Liver (tissue), 9 donors: Measurements from ENCODE around the gene DPY19L1. TPM values are rescaled to one million over a fixed set of nuclear protein-coding genes. Genes with fewer than 3 reads are reported as not detected.
"Not testable (repeated sequence)": the region's sequence is repeated elsewhere in the genome, so short reads cannot be mapped to it uniquely, and the experiment has no call there.

Experiments used
- DNase-seq: peaks from one replicate; pipeline ENCODE4 v3.0.0-alpha.2; 2017; ENCODE audit warnings: low spot score
- H3K27ac ChIP-seq, 2 donors: one replicate each; pipeline ENCODE4 v1.7.0; 2013; ENCODE audit warnings: inconsistent platforms in 2 of 2, low read length in 2 of 2, control low read depth in 1 of 2, low read depth in 1 of 2, mild to moderate bottlenecking in 1 of 2
- H3K27me3 ChIP-seq, 4 donors: one replicate each; pipeline versions ENCODE4 v1.6.1 to v1.7.0; 2013; ENCODE audit warnings: low read length in 3 of 4, inconsistent platforms in 1 of 4, mild to moderate bottlenecking in 1 of 4, moderate library complexity in 1 of 4; ENCODE audit not compliant: control insufficient read depth in 4 of 4, insufficient read depth in 4 of 4
- H3K36me3 ChIP-seq, 4 donors: one replicate each; pipeline versions ENCODE4 v1.6.1 to v1.7.0; 2013; ENCODE audit warnings: low read length in 3 of 4, mild to moderate bottlenecking in 3 of 4, low read depth in 1 of 4, moderate library complexity in 1 of 4; ENCODE audit not compliant: control insufficient read depth in 4 of 4, insufficient read depth in 3 of 4
- H3K4me1 ChIP-seq, 4 donors: one replicate each; pipeline versions ENCODE4 v1.6.1 to v1.7.0; 2013; ENCODE audit warnings: low read length in 3 of 4, mild to moderate bottlenecking in 3 of 4, moderate library complexity in 1 of 4; ENCODE audit not compliant: control insufficient read depth in 4 of 4, insufficient read depth in 4 of 4
- H3K4me3 ChIP-seq, 3 donors: one replicate each; pipeline versions ENCODE4 v1.6.1 to v1.7.0; 2013; ENCODE audit warnings: low read length in 3 of 3, control low read depth in 1 of 3, low read depth in 1 of 3, mild to moderate bottlenecking in 1 of 3
- H3K9ac ChIP-seq, 2 donors: one replicate each; pipeline ENCODE4 v1.7.0; 2013; ENCODE audit warnings: low read length in 2 of 2, mild to moderate bottlenecking in 2 of 2, moderate library complexity in 2 of 2, control low read depth in 1 of 2, low read depth in 1 of 2
- H3K9me3 ChIP-seq, 4 donors: one replicate each; pipeline versions ENCODE4 v1.6.1 to v1.7.0; 2013; ENCODE audit warnings: low read length in 3 of 4; ENCODE audit not compliant: control insufficient read depth in 4 of 4
- ATF3 ChIP-seq: IDR thresholded peaks from 2 replicates; pipeline ENCODE4 v1.6.1; 2016; ENCODE audit warnings: antibody characterized with exemption
- EGR1 ChIP-seq, 2 donors: IDR thresholded peaks; 2 replicates each; pipeline ENCODE4 v1.6.1; 2016 to 2018; ENCODE audit warnings: antibody characterized with exemption in 2 of 2, low read depth in 2 of 2
- JUND ChIP-seq, 2 donors: IDR thresholded peaks; 2 replicates each; pipeline ENCODE4 v1.6.1; 2016; ENCODE audit warnings: antibody characterized with exemption in 2 of 2
- MAX ChIP-seq: IDR thresholded peaks from 2 replicates; pipeline ENCODE4 v1.6.1; 2016; ENCODE audit warnings: antibody characterized with exemption
- NR2F2 ChIP-seq: IDR thresholded peaks from 2 replicates; pipeline ENCODE4 v1.6.1; 2016; ENCODE audit warnings: antibody characterized with exemption
- RAD21 ChIP-seq, 2 donors: IDR thresholded peaks; 2 replicates each; pipeline ENCODE4 v1.6.1; 2016; ENCODE audit warnings: antibody characterized with exemption in 2 of 2, mild to moderate bottlenecking in 2 of 2
- RXRA ChIP-seq, 2 donors: IDR thresholded peaks; 2 replicates each; pipeline ENCODE4 v1.6.1; 2017 to 2018; ENCODE audit warnings: antibody characterized with exemption in 2 of 2, mild to moderate bottlenecking in 1 of 2
- SP1 ChIP-seq: IDR thresholded peaks from 2 replicates; pipeline ENCODE4 v1.6.1; 2018; ENCODE audit warnings: antibody characterized with exemption, mild to moderate bottlenecking
- TAF1 ChIP-seq: conservative IDR thresholded peaks from 2 replicates; pipeline ENCODE4 v1.6.1; 2016; ENCODE audit warnings: antibody characterized with exemption, mild to moderate bottlenecking
- WGBS: extraction: QIAGEN DNeasy Blood & Tissue Kit; methylation state at CpG from one replicate; pipeline ENCODE4 v1.1.7; 2013; 5-methylcytosine and 5-hydroxymethylcytosine counted together
- polyA plus RNA-seq, 2 donors: library from polyadenylated mRNA; stranded (reverse) in 1 of 2; unstranded in 1 of 2; fragments of 200-250 nt in 1 of 2; fragments of >200 nt in 1 of 2; fragmentation: Nextera tagmentation in 1 of 2; extraction: Ambion mirVana in 1 of 2; gene quantifications; one replicate each; pipeline versions ENCODE4 v1.2.1 to v1.2.3, GENCODE V29; 2013 to 2015
- total RNA-seq, 2 donors: library from RNA; depleted of rRNA; stranded (reverse); fragments of >200 nt; gene quantifications; one replicate each; pipeline ENCODE4 v1.2.3, GENCODE V29; 2014
- TF ChIP-seq, protein P1 (sequence below): IDR thresholded peaks from 2 replicates; pipeline ENCODE4 v1.6.1; 2016; ENCODE audit warnings: antibody characterized with exemption
- donor health status: healthy.
- donor health status: healthy.
- donor health status: healthy.
- donor health status: healthy.
- donor health status: healthy.

Gene DPY19L1
- total and polyA plus RNA-seq, 4 donors, result 3.9 to 24.2 (median 16.9) TPM

GRCh38 chr7:35004531-35005095, 32.7 kb downstream of the DPY19L1 start:
- TF ChIP-seq RAD21 (IDR thresholded peaks at IDR 0.05), result no peak
- WGBS, result 96% methylated on average over 1 of the region's 1 CpG
- no peaks in the 10 kb centered on the region for H3K36me3 ChIP-seq
- H3K27ac ChIP-seq, result no peak overlapping the region
- H3K4me1 ChIP-seq, result no peaks in the 10 kb centered on the region
- H3K4me3 ChIP-seq, result no peak overlapping the region
- no peak overlapping the region for H3K9ac ChIP-seq
- no peaks in the 10 kb centered on the region for H3K9me3 ChIP-seq
- no peaks in the 10 kb centered on the region for H3K27me3 ChIP-seq
- DNase-seq, result no peak

DNA sequence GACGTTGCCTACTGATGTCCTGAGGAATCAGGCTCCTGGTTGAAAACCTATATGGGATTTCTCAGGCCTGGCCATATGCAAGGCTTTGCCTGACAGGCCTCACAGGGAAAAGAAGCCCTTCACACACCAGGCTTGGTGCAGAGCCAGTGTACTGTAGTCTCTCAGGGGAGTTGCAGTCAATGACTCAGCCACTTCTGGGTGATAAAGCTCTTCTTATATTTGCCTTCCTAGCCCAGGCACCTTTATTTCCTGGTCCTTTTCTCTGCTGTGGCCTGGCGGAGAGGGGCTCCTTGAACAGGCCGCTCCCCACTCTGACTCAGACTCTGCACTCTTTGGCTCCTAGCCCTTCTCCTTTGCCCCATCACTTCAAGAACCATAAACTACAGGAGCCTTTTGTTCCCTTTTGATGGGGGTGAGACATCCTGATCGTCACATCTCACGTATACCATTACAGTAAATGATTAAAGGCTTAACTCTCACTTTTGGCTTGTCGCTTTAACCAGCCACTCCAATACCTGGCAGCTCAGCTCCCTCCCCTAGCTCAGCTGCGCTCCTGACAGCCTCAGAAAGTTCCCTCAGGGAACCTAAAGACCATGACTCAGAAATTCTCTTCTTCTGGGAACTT, 33.5 kb downstream of the DPY19L1 start:
- no peak overlapping the region for H3K27ac ChIP-seq
- H3K27me3 ChIP-seq, result no peaks in the 10 kb centered on the region
- TF ChIP-seq EGR1 (IDR thresholded peaks at IDR 0.05; ENCODE audit: low read depth in 2 of 2) (no peak), SP1 (no peak), NR2F2 (no peak), JUND (IDR thresholded peaks at IDR 0.05) (no peak), ATF3 (no peak), TAF1 (no peak), RXRA (IDR thresholded peaks at IDR 0.05) (no peak), MAX (no peak)
- TF ChIP-seq, protein P1, sequence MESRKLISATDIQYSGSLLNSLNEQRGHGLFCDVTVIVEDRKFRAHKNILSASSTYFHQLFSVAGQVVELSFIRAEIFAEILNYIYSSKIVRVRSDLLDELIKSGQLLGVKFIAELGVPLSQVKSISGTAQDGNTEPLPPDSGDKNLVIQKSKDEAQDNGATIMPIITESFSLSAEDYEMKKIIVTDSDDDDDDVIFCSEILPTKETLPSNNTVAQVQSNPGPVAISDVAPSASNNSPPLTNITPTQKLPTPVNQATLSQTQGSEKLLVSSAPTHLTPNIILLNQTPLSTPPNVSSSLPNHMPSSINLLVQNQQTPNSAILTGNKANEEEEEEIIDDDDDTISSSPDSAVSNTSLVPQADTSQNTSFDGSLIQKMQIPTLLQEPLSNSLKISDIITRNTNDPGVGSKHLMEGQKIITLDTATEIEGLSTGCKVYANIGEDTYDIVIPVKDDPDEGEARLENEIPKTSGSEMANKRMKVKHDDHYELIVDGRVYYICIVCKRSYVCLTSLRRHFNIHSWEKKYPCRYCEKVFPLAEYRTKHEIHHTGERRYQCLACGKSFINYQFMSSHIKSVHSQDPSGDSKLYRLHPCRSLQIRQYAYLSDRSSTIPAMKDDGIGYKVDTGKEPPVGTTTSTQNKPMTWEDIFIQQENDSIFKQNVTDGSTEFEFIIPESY, result no peak
- H3K36me3 ChIP-seq, result no peaks in the 10 kb centered on the region
- H3K4me3 ChIP-seq, result no peak overlapping the region
- no peak overlapping the region for H3K9ac ChIP-seq
- DNase-seq, result no peak
- WGBS, result 93% methylated on average over 7 of the region's 7 CpGs
- H3K9me3 ChIP-seq, result no peaks in the 10 kb centered on the region
- H3K4me1 ChIP-seq, result no peaks in the 10 kb centered on the region

DNA sequence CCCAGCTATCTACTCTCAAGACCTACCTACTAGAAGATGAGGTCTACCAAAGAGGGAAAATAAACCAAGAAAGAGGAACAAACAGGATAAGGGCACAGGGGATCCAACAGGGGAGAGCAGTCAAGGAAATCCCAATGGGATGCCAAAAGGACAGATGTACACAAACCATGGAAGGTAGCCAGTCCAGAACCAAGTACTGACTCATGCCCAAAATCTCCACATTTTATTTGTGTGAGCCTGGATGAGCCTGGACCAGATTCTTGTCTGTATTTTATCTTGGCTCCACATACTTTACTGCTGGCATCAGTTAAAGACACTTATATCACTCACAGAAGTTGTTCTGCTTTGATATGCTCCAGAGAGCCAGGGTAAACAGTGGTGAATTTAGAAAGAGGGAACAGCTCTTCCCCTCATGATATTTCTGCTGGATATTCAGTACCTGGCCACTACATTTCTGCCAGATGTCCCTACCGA, 34.1 kb downstream of the DPY19L1 start:
- DNase-seq, H3K9me3 ChIP-seq, H3K27ac ChIP-seq, H3K27me3 ChIP-seq, H3K4me3 ChIP-seq, H3K4me1 ChIP-seq, H3K9ac ChIP-seq, H3K36me3 ChIP-seq: not testable (repeated sequence)
- WGBS, result 88% methylated on average over 1 of the region's 1 CpG

- not testable (repeated sequence) for H3K27me3 ChIP-seq, H3K36me3 ChIP-seq, H3K9ac ChIP-seq, H3K4me1 ChIP-seq, H3K4me3 ChIP-seq, H3K9me3 ChIP-seq, DNase-seq, H3K27ac ChIP-seq
- WGBS, result 87% methylated on average over 6 of the region's 6 CpGs
Observed at GRCh38 chr7:34998335-34998734, 39.0 kb downstream of the DPY19L1 start.

DNA sequence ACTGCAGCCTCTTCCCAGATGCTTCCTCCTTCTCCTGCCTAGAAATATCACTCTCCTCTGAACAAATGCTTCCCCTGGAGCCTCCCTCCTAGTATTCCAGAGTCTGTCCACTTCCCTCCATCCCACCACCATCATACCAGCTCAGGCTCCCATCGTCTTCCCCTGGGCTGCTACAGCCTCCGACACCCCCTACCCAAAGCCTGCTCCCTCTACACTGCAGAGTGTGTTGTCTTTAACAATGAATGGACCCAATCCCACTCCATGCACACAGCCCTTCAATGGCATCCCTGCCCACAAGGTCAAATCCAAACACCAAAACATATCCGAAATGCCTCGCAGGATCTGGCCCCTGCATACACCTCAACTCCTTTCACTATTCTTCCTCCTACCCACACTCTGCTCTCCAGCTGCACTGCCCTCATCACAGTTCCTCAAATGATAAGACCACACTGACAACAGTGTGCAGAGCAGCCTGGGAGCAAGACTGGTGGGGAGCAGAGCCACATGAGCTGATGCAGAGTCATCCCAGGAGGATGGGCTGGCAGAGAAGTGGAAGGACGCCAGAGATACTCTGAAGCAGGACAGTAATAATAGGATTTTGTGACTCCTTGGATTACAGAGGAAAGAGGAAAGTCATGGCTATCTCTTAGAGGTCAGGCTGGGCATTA, 40.7 kb downstream of the DPY19L1 start:
- not testable (repeated sequence) for H3K9me3 ChIP-seq, H3K4me1 ChIP-seq, H3K36me3 ChIP-seq, H3K4me3 ChIP-seq, H3K9ac ChIP-seq, H3K27me3 ChIP-seq, H3K27ac ChIP-seq, DNase-seq
- 93% methylated on average over 5 of the region's 5 CpGs for WGBS
